GM18861 (cell line): ENCODE data around the gene SORL1.
"Not testable (repeated sequence)": the region's sequence is repeated elsewhere in the genome, so short reads cannot be mapped to it uniquely, and the experiment has no call there.

Experiments
- ATAC-seq: cut with Tn5 transposase; IDR thresholded peaks from one replicate; pipeline ENCODE4 v1.9.1; 2021; ENCODE audit not compliant: unreplicated experiment

SORL1 gene

GRCh38 chr11:121451986-121452608 lies at the start of gene SORL1:
Gene SORL1, plus strand, starts transcription at chr11:121452314. Its CDS starts 18 bp downstream, at chr11:121452332.
- ATAC-seq, result peak; percentile 35

DNA sequence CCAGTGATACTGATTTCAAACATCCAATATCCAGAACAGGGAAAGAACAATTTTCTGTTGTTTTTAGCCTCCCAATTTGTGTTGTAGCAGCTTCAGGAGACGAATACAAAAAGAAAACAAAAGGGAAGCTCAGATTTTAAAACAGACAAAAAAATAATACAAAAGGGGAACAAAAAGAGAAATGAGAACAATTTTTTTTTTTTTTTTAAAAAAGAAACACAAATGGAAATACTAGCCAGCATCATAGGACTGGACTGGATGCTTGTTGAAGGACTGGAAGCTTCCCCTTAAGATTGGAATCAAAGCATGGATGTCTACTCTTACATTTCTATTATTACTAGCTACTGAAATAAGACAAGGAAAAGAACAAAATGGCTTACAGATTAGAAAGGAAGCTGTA lies 46.5 kb upstream of the SORL1 start:
- no peak for ATAC-seq

DNA sequence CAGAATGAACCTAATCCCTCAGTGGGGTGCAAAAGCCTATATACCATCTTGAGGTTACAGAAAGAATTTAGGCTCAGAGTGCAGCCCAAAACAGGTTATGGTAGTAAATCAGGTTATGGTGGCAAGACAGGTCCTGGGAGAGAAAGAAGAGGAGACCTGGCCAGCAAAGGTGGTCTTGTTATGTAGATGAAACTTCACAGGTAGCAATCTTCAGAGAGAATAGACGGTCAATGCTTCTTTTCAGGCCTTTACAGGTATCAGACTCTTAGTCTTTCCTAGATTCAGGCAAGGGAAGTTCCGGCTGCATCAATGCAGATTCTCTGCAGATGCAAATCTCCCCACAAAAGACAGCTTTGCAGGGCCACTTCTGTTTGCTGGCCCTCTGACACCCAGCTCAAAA lies 45.8 kb upstream of the SORL1 start:
- ATAC-seq, result no peak

DNA sequence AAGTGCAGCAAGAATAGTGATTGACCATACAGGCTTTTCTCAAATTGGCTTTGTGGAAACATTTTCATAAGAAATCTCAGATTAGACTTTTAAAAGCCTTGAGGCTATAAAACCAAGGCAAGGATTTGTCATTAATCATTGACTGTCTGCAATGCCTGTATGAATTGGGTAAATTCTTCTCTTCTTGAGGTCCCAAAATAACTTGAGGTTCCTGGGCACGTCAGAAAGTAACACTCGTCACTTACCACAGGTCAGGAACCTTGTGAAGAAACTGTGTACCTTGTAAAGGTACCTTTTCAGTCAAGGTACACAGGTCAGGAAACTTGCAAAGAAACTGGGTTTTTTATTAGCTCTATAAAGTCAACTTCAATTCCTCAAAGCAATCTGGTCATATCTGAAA lies 43.3 kb upstream of the SORL1 start:
- no peak for ATAC-seq

DNA sequence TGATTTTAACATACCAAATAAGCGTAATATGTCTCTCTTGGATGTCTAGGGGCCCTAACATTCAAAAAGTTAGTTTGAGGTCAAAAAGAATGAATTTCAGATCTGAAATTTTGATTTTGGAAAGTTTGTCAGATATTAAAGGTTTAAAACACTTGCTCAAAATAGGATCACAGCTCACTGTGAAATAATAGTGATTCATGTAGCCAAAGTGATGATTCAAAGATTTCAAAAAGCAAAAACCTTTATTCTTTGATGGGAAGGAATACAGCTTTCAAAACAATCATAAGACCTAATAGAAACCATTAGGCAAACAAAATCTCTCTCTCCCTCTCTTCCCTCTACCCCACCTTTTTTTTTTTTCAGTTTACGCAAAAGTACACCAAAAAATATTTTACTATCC lies 42.1 kb upstream of the SORL1 start:
- not testable (repeated sequence) for ATAC-seq

GRCh38 chr11:121411330-121411729 lies 40.8 kb upstream of the SORL1 start:
- ATAC-seq, result not testable (repeated sequence)

GRCh38 chr11:121412000-121412587 lies 40.0 kb upstream of the SORL1 start:
- no peak for ATAC-seq

- no peak for ATAC-seq
These were observed 39.3 kb upstream of the SORL1 start for GRCh38 chr11:121412711-121413415.

- no peak for ATAC-seq
These were observed 37.8 kb upstream of the SORL1 start for GRCh38 chr11:121414141-121414913.

- ATAC-seq, result no peak
These were observed 36.3 kb upstream of the SORL1 start for GRCh38 chr11:121415856-121416255.

DNA sequence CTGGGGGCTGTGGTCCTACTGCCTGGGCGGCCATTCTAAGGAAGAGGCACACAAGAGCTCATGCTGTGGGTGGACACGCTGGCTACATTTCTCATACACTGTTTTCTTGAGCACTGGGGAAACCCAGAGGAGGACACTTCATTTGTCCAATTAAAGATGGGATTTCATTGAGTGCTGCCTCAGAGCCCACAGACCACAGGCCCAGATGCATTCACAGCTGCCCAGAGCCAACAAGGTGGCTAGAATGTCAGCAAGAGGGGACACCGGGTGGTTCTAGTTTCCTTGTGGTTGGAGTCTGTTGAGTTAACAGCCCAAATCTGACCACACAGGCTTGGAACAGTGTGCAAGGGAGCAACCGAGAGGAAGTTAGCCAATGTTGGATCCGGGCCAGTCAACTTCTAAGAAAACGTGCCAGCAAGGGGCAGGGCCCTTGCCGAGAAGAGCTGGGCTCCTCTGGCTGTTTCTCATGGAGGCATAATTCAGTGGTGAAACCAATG lies 35.0 kb upstream of the SORL1 start:
- ATAC-seq, result peak; percentile 45

- ATAC-seq, result no peak
These were observed 34.5 kb upstream of the SORL1 start for GRCh38 chr11:121417607-121418006.

DNA sequence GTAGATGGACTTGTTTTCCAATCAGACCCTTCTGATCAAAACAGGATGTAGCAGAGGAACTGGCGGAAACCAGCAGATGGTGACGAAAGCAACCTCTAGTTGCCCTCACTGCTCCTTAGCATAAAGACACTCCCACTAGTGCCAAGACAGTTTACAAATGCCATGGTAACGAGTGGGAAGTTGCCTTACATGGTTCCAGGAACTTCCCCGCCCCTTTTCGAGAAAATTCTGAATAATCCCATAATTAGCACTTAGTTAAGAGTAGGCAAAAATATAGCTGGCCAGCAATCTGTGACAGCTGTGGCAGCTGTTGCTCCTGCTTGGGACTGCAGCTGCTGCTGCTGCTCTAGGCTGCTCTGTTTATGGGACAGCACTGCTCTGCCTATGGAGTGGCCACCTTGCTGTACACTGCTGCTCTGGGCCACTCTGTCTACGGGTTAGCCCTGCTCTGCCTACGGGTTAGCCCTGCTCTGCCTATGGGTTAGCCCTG lies 33.4 kb upstream of the SORL1 start:
- ATAC-seq, result peak; percentile 35

DNA sequence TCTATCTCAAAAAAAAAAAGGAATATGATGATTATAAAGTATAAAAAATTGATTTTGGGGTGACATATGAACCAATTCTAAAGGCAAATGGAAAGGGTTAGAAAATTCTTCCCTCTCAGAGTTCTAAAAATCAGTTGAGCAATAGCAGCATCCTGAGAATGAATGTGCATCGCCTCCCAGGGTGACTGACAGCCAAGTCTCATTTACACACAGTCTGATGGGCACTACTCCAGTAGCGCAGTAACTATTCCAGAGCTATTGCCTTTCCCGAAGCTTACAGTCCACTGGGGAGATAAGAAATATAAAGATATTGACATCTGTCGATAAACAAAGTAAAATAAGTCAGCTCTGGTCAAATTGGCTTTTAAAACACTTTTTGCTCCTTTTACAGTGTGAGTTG lies 32.3 kb upstream of the SORL1 start:
- ATAC-seq, result no peak

- ATAC-seq, result no peak
These were observed 31.7 kb upstream of the SORL1 start for GRCh38 chr11:121420398-121420797.

GRCh38 chr11:121421149-121421901 lies 30.8 kb upstream of the SORL1 start:
- no peak for ATAC-seq

DNA sequence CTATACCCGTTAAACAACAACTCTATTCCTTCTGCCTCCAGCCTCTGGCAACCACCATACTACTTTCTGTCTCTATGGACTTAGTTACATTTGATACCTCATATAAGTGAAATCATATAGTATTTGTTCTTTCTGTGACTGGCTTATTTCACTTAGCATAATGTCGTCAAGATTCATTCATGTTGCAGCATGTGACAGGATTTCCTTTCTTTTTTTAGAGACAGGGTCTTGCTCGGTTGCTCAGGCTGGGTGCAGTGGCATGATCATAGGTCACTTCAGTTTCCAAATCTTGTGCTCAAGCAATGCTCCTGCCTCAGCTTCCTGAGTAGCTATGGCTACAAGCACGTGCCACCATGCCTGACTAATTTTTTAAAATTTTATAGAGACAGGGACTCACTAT lies 29.4 kb upstream of the SORL1 start:
- ATAC-seq, result peak; percentile 45

- no peak for ATAC-seq
These were observed 26.3 kb upstream of the SORL1 start for GRCh38 chr11:121425828-121426227.

GRCh38 chr11:121426476-121427399 lies 25.4 kb upstream of the SORL1 start:
- ATAC-seq, result no peak

- no peak for ATAC-seq
These were observed 24.7 kb upstream of the SORL1 start for GRCh38 chr11:121427400-121427744.
